ENCODE measurements around the gene NDUFB3. TPM values are rescaled to one million over a fixed set of nuclear protein-coding genes. Genes with fewer than 3 reads are reported as not detected.

The NDUFB3 gene
- total and polyA plus RNA-seq, 4 donors: 34.2 to 177 (median 53.2) TPM

DNA sequence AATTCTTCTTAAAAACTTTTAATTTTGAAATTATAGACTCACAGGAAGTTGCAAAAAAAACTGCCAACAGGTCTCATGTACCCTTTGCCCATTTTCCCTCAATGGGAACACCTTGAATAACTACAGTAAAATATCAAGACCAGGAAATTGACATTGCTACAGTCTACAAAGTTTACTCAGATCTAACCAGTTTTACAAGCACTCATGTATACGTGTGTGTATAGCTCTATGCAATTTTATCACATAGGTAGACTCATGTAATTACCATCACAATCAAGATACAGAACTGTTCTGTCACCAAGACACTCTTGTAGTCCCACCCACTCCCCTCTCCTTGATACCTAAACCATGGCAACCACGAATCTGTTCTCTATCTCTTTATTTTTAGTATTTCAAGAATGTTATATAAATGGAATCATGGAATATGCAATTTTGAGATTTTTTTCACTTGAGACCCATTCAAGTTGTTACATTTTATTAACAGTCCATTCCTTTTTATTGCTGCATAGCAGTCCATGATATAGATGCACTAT is 6.9 kb upstream of the NDUFB3 start:
- Histone ChIP-seq H3K9ac (ENCODE audit: low read depth in 1 of 2, low read length in 2 of 2) (no peak overlapping the region), H3K9me3 (ENCODE audit: control insufficient read depth in 4 of 4, low read length in 3 of 4) (no peaks in the 10 kb centered on the region), H3K4me1 (ENCODE audit: control insufficient read depth in 4 of 4, insufficient read depth in 4 of 4, low read length in 3 of 4) (peaks cover 0 to 20% (median 17%) of the 10 kb centered on the region in 4 donors), H3K27ac (ENCODE audit: low read depth in 1 of 2, low read length in 2 of 2) (no peak overlapping the region), H3K4me3 (ENCODE audit: low read depth in 1 of 3, low read length in 3 of 3) (no peak overlapping the region), H3K27me3 (ENCODE audit: control insufficient read depth in 4 of 4, insufficient read depth in 4 of 4, low read length in 3 of 4) (no peaks in the 10 kb centered on the region), H3K36me3 (ENCODE audit: control insufficient read depth in 4 of 4, insufficient read depth in 3 of 4, low read depth in 1 of 4, low read length in 3 of 4) (peaks cover 0 to 3% (median 0%) of the 10 kb centered on the region in 4 donors)
- no peak for DNase-seq (ENCODE audit: low spot score)
- 84% methylated on average over 2 of the region's 2 CpGs for WGBS
- no peak for TF ChIP-seq RXRA (IDR thresholded peaks at IDR 0.05)
- TF ChIP-seq, protein P1, sequence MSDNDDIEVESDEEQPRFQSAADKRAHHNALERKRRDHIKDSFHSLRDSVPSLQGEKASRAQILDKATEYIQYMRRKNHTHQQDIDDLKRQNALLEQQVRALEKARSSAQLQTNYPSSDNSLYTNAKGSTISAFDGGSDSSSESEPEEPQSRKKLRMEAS (IDR thresholded peaks at IDR 0.05): no peak
- TF ChIP-seq EGR1 (IDR thresholded peaks at IDR 0.05; ENCODE audit: low read depth in 2 of 2): no peak
- TF ChIP-seq, protein P2, sequence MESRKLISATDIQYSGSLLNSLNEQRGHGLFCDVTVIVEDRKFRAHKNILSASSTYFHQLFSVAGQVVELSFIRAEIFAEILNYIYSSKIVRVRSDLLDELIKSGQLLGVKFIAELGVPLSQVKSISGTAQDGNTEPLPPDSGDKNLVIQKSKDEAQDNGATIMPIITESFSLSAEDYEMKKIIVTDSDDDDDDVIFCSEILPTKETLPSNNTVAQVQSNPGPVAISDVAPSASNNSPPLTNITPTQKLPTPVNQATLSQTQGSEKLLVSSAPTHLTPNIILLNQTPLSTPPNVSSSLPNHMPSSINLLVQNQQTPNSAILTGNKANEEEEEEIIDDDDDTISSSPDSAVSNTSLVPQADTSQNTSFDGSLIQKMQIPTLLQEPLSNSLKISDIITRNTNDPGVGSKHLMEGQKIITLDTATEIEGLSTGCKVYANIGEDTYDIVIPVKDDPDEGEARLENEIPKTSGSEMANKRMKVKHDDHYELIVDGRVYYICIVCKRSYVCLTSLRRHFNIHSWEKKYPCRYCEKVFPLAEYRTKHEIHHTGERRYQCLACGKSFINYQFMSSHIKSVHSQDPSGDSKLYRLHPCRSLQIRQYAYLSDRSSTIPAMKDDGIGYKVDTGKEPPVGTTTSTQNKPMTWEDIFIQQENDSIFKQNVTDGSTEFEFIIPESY (IDR thresholded peaks at IDR 0.05): no peak
- no peak for TF ChIP-seq RAD21 (IDR thresholded peaks at IDR 0.05)
- TF ChIP-seq JUND (IDR thresholded peaks at IDR 0.05): no peak
- no peak for TF ChIP-seq HNF4G (IDR thresholded peaks at IDR 0.05)
- TF ChIP-seq, protein P3, sequence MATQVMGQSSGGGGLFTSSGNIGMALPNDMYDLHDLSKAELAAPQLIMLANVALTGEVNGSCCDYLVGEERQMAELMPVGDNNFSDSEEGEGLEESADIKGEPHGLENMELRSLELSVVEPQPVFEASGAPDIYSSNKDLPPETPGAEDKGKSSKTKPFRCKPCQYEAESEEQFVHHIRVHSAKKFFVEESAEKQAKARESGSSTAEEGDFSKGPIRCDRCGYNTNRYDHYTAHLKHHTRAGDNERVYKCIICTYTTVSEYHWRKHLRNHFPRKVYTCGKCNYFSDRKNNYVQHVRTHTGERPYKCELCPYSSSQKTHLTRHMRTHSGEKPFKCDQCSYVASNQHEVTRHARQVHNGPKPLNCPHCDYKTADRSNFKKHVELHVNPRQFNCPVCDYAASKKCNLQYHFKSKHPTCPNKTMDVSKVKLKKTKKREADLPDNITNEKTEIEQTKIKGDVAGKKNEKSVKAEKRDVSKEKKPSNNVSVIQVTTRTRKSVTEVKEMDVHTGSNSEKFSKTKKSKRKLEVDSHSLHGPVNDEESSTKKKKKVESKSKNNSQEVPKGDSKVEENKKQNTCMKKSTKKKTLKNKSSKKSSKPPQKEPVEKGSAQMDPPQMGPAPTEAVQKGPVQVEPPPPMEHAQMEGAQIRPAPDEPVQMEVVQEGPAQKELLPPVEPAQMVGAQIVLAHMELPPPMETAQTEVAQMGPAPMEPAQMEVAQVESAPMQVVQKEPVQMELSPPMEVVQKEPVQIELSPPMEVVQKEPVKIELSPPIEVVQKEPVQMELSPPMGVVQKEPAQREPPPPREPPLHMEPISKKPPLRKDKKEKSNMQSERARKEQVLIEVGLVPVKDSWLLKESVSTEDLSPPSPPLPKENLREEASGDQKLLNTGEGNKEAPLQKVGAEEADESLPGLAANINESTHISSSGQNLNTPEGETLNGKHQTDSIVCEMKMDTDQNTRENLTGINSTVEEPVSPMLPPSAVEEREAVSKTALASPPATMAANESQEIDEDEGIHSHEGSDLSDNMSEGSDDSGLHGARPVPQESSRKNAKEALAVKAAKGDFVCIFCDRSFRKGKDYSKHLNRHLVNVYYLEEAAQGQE (IDR thresholded peaks at IDR 0.05): no peak
- TF ChIP-seq SP1 (IDR thresholded peaks at IDR 0.05): no peak
- no peak for TF ChIP-seq YY1 (IDR thresholded peaks at IDR 0.05)
- no peak for TF ChIP-seq GABPA (IDR thresholded peaks at IDR 0.05 in 1 of 2, conservative IDR thresholded peaks at IDR 0.05 in 1 of 2)
- TF ChIP-seq FOXA1 (IDR thresholded peaks at IDR 0.05): no peak
- no peak for TF ChIP-seq TAF1 (conservative IDR thresholded peaks at IDR 0.05)
- TF ChIP-seq, protein P4, sequence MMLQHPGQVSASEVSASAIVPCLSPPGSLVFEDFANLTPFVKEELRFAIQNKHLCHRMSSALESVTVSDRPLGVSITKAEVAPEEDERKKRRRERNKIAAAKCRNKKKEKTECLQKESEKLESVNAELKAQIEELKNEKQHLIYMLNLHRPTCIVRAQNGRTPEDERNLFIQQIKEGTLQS (IDR thresholded peaks at IDR 0.05): no peak
- TF ChIP-seq HNF4A (conservative IDR thresholded peaks at IDR 0.05): no peak
- TF ChIP-seq, protein P5, sequence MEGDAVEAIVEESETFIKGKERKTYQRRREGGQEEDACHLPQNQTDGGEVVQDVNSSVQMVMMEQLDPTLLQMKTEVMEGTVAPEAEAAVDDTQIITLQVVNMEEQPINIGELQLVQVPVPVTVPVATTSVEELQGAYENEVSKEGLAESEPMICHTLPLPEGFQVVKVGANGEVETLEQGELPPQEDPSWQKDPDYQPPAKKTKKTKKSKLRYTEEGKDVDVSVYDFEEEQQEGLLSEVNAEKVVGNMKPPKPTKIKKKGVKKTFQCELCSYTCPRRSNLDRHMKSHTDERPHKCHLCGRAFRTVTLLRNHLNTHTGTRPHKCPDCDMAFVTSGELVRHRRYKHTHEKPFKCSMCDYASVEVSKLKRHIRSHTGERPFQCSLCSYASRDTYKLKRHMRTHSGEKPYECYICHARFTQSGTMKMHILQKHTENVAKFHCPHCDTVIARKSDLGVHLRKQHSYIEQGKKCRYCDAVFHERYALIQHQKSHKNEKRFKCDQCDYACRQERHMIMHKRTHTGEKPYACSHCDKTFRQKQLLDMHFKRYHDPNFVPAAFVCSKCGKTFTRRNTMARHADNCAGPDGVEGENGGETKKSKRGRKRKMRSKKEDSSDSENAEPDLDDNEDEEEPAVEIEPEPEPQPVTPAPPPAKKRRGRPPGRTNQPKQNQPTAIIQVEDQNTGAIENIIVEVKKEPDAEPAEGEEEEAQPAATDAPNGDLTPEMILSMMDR (IDR thresholded peaks at IDR 0.05; ENCODE audit: low read depth, low read length, missing input control): no peak
- TF ChIP-seq FOXA2 (IDR thresholded peaks at IDR 0.05): no peak
- TF ChIP-seq NR2F2 (IDR thresholded peaks at IDR 0.05): no peak
